Stomach (tissue), 9 donors: ENCODE data around the gene CAPN5. TPM values are rescaled to one million over a fixed set of nuclear protein-coding genes. Genes with fewer than 3 reads are reported as not detected.

Experiments
- DNase-seq, 2 donors: peaks; one replicate each; pipeline versions ENCODE4 v3.0.0 to v3.0.0-alpha.2; 2013 to 2019
- H3K27ac ChIP-seq, 5 donors: fragments of 200-600 bp in 4 of 5; sonication (generic) in 4 of 5; one replicate each; pipeline ENCODE4 v1.5.1; 2013 to 2019; ENCODE audit warnings: mild to moderate bottlenecking in 1 of 5, moderate library complexity in 1 of 5
- H3K27me3 ChIP-seq, 3 donors: fragments of 200-600 bp; sonication (generic); one replicate each; pipeline ENCODE4 v1.5.1; 2017 to 2019; ENCODE audit warnings: mixed run types in 1 of 3
- H3K36me3 ChIP-seq, 4 donors: fragments of 200-600 bp; sonication (generic); 1 replicate in 3 of 4; 2 replicates in 1 of 4; pipeline ENCODE4 v1.5.1; 2016 to 2019
- H3K4me1 ChIP-seq, 4 donors: fragments of 200-600 bp; sonication (generic); one replicate each; pipeline ENCODE4 v1.5.1; 2016 to 2019
- H3K4me3 ChIP-seq, 4 donors: fragments of 200-600 bp; sonication (generic) in 3 of 4; one replicate each; pipeline ENCODE4 v1.5.1; 2016 to 2019; ENCODE audit warnings: mild to moderate bottlenecking in 1 of 4
- H3K9me3 ChIP-seq, 4 donors: fragments of 200-600 bp; sonication (generic); one replicate each; pipeline ENCODE4 v1.5.1; 2016 to 2019
- EP300 ChIP-seq: sonication (generic); formaldehyde crosslinking; IDR thresholded peaks from one replicate; pipeline ENCODE4 v1.6.1; 2017; ENCODE audit warnings: antibody characterized with exemption
- POLR2A ChIP-seq, 4 donors: fragments of 450-650 bp; IDR thresholded peaks; one replicate each; pipeline ENCODE4 v1.6.1; 2016; ENCODE audit warnings: antibody characterized with exemption in 4 of 4, control low read depth in 2 of 4, mild to moderate bottlenecking in 1 of 4, moderate library complexity in 1 of 4
- POLR2AphosphoS5 ChIP-seq, 3 donors: sonication (generic); formaldehyde crosslinking; IDR thresholded peaks; one replicate each; pipeline ENCODE4 v1.6.1; 2016; ENCODE audit warnings: antibody characterized with exemption in 3 of 3
- WGBS, 5 donors: extraction: QIAGEN DNeasy Blood & Tissue Kit in 3 of 5; methylation state at CpG; one replicate each; pipeline versions ENCODE4 v1.1.5 to v1.1.7; 2013 to 2018; 5-methylcytosine and 5-hydroxymethylcytosine counted together
- intact Hi-C: fragments of 100-400 bp; cut with DNase I; formaldehyde crosslinking; loops from one replicate; pipeline ENCODE4 v1.15.1; 2023; ENCODE audit warnings: low total_unique reads
- polyA plus RNA-seq, 3 donors: library from polyadenylated mRNA; stranded (reverse); fragments of 200-250 nt; gene quantifications; one replicate each; pipeline ENCODE4 v1.2.3, GENCODE V29; 2013
- total RNA-seq, 5 donors: library from RNA; depleted of rRNA; stranded (reverse); fragments of >200 nt; gene quantifications; one replicate each; pipeline versions ENCODE4 v1.1.0 to v1.2.3, GENCODE V29; 2014 to 2016
- TF ChIP-seq, protein P1 (sequence below), 7 experiments: fragments of 450-650 bp in 4 of 7; fragments of 200-600 bp in 3 of 7; sonication (generic) in 3 of 7; IDR thresholded peaks; one replicate each; pipeline ENCODE4 v1.5.1; 2016 to 2019; ENCODE audit warnings: antibody characterized with exemption in 7 of 7, control low read depth in 2 of 7, mild to moderate bottlenecking in 1 of 7
- donor health status: healthy with polysubstance abuse.
- donor health status: Bipolar disorder and iron deficiency.
- donor health status: healthy.

CAPN5 gene
- total and polyA plus RNA-seq, 8 donors: 10.0 to 110 (median 65.9) TPM

DNA sequence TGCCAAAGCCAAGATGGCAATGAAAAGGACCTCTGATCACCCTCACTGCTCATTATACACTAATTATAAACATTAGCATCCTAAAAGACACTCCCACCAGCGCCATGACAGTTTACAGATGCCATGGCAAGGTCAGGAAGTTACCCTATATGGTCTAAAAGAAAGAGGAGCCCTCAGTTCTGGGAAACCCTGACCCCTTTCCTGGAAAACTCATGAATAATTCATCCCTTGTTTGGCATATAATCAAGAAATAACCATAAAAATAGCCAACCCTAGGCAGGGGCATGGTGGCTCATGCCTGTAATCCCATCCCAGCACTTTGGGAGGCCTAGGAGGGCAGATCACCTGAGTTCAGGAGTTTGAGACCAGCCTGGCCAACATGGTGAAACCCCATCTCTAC is 12.7 kb upstream of the CAPN5 start:
- H3K9me3 ChIP-seq: peaks cover 9 to 27% (median 19%) of the 10 kb centered on the region in 4 donors
- H3K27ac ChIP-seq: no peak overlapping the region
- intact Hi-C loops: no loop called here
- TF ChIP-seq EP300: no peak
- TF ChIP-seq, protein P1, sequence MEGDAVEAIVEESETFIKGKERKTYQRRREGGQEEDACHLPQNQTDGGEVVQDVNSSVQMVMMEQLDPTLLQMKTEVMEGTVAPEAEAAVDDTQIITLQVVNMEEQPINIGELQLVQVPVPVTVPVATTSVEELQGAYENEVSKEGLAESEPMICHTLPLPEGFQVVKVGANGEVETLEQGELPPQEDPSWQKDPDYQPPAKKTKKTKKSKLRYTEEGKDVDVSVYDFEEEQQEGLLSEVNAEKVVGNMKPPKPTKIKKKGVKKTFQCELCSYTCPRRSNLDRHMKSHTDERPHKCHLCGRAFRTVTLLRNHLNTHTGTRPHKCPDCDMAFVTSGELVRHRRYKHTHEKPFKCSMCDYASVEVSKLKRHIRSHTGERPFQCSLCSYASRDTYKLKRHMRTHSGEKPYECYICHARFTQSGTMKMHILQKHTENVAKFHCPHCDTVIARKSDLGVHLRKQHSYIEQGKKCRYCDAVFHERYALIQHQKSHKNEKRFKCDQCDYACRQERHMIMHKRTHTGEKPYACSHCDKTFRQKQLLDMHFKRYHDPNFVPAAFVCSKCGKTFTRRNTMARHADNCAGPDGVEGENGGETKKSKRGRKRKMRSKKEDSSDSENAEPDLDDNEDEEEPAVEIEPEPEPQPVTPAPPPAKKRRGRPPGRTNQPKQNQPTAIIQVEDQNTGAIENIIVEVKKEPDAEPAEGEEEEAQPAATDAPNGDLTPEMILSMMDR (IDR thresholded peaks at IDR 0.05): no peak
- no peak for TF ChIP-seq POLR2AphosphoS5 (IDR thresholded peaks at IDR 0.05)
- no peak for TF ChIP-seq POLR2A (IDR thresholded peaks at IDR 0.05)
- WGBS, 5 donors: 61 to 90% (median 83%) methylated on average over 1 of the region's 1 CpG
- H3K4me3 ChIP-seq: no peak overlapping the region
- H3K36me3 ChIP-seq: no peaks in the 10 kb centered on the region
- H3K4me1 ChIP-seq: peaks cover 0 to 1% (median 0%) of the 10 kb centered on the region in 4 donors
- no peaks in the 10 kb centered on the region for H3K27me3 ChIP-seq
- DNase-seq: no peak

DNA sequence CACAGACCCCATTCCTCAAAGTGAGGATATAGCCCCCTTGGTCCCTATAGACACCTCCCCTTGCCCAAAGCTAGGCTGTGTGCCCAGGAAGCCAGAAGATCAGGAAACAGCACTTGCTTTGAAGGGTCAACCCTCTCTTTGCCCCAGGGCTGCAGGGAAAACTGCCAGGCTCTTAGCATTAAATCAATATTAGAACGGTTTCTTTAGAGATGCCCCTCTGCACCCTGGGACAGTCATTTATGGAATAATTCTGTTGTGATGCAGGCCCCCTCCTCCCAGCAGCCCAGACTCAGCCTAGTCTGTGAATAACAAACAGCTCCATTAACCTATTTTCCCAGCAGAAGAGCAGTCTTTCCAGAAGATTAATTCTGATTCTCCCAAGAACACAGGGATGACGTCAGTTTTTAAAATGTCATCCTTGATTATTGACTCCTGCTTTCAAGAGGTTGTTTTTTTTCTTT is 11.6 kb upstream of the CAPN5 start:
- no peak for DNase-seq
- H3K9me3 ChIP-seq: peaks cover 9 to 27% (median 19%) of the 10 kb centered on the region in 4 donors
- H3K4me1 ChIP-seq: no peaks in the 10 kb centered on the region
- TF ChIP-seq EP300: no peak
- no peak for TF ChIP-seq POLR2A (IDR thresholded peaks at IDR 0.05)
- no peak for TF ChIP-seq POLR2AphosphoS5 (IDR thresholded peaks at IDR 0.05)
- TF ChIP-seq, protein P1 (IDR thresholded peaks at IDR 0.05): no peak
- WGBS, 5 donors: 28 to 54% (median 44%) methylated on average over 2 of the region's 2 CpGs
- H3K4me3 ChIP-seq: no peak overlapping the region
- H3K36me3 ChIP-seq: no peaks in the 10 kb centered on the region
- intact Hi-C loops: no loop called here
- no peak overlapping the region for H3K27ac ChIP-seq
- no peaks in the 10 kb centered on the region for H3K27me3 ChIP-seq

DNA sequence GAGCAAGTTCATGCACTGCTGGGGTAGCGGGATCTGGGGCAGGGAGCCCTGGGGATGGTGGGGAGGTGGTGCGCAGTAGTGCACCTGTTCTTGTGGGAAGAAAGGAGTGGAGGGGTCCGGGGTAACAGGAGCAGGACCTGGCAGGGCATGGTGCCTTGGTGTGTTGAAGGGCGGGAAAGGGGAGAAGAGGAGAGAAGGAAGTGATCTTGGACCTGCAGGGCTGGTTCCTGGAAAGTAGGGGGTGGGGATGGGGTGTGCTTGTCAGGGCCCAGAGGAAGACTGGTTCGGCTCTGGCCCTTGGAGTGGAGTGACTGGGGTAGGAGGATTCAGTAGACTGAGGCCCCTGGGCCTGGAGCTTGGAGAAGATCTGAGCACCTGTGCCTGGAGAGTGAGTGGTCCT is 10.9 kb upstream of the CAPN5 start:
- Histone ChIP-seq H3K27ac (no peak overlapping the region), H3K4me1 (peaks cover 0 to 6% (median 0%) of the 10 kb centered on the region in 4 donors), H3K36me3 (no peaks in the 10 kb centered on the region), H3K9me3 (peaks cover 9 to 27% (median 19%) of the 10 kb centered on the region in 4 donors), H3K4me3 (no peak overlapping the region), H3K27me3 (no peaks in the 10 kb centered on the region)
- TF ChIP-seq POLR2AphosphoS5 (IDR thresholded peaks at IDR 0.05) (no peak), EP300 (no peak), POLR2A (IDR thresholded peaks at IDR 0.05) (no peak)
- TF ChIP-seq, protein P1 (IDR thresholded peaks at IDR 0.05): no peak
- intact Hi-C loops: no loop called here
- 81 to 94% (median 88%) methylated on average over 5 of the region's 5 CpGs for WGBS, 5 donors
- DNase-seq: no peak

DNA sequence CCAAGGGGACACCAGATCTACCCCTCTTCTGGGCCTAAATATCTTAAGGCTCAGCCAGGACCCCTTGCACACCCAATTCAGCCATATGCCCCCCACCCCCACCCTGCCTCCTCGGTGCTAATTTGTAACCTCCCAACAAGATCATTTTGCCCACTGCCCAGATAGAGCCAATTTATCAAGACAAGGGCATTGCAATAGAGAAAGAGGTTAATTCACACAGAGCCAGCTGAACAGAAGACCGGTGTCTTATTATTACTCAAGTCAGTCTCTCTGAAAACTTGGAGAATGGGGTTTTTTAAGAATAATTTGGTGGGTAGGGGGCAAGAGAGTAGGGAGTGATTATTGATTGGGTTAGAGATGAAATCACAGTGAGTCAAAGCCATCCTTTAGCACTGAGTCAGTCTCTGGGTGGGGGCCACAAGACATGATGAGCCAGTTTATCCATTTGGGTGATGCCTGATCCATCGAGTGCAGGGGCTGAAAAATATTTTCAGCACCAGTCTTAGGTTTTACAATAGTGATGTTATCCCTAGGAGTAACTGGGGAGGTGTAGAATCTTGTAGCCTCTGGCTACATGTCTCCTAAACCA is 9.9 kb upstream of the CAPN5 start:
- intact Hi-C loops: no loop called here
- 68 to 96% (median 88%) methylated on average over 3 of the region's 3 CpGs for WGBS, 5 donors

More for the DNA sequence above, 9.9 kb upstream of the CAPN5 start:
- H3K4me3 ChIP-seq: no peak overlapping the region
- peaks cover 9 to 27% (median 19%) of the 10 kb centered on the region in 4 donors for H3K9me3 ChIP-seq
- no peaks in the 10 kb centered on the region for H3K36me3 ChIP-seq
- DNase-seq: no peak
- TF ChIP-seq, protein P1 (IDR thresholded peaks at IDR 0.05): no peak
- no peak for TF ChIP-seq POLR2AphosphoS5 (IDR thresholded peaks at IDR 0.05)
- TF ChIP-seq POLR2A (IDR thresholded peaks at IDR 0.05): no peak
- no peak for TF ChIP-seq EP300
- H3K27me3 ChIP-seq: no peaks in the 10 kb centered on the region
- H3K27ac ChIP-seq: no peak overlapping the region
- H3K4me1 ChIP-seq: peaks cover 0 to 7% (median 0%) of the 10 kb centered on the region in 4 donors
